GM12875 (cell line): Measurements from ENCODE around the gene CRACR2B.

ENCODE experiments used
- H3K4me3 ChIP-seq: one replicate; pipeline ENCODE4 v1.5.1; 2011; ENCODE audit warnings: low read depth, low read length, control low read depth
- CTCF ChIP-seq: IDR thresholded peaks from 2 replicates; pipeline ENCODE4 v1.5.1; 2011; ENCODE audit warnings: low read depth, mild to moderate bottlenecking, control low read depth, inconsistent platforms, low read length, moderate library complexity, borderline replicate concordance; ENCODE audit not compliant: insufficient read depth

The CRACR2B gene

GRCh38 chr11:792535-792821 lies 35.2 kb upstream of the CRACR2B start:
- TF ChIP-seq CTCF = no peak
- no peak overlapping the region for H3K4me3 ChIP-seq

DNA sequence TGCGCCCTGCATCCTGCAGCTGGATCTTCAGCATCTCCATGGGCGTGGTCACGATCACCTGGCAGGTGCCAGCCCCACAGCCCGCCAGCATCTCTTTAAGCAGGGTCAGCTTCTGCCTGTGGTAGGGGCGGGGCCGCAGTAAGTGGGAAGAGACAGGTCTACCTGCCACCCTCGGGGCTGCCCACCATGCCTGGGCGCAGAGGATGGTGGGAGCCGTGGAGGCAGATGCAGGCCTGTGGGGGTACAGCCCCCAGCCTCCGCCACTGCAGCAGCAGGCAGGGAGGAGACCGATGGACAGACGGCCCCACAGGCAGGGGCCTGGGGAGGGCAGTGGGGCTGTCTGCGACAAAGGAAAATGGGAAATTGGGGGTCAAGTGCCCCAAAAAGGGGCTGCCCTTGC lies 34.8 kb upstream of the CRACR2B start:
- TF ChIP-seq CTCF = no peak
- H3K4me3 ChIP-seq = no peak overlapping the region

GRCh38 chr11:793556-793955 lies 34.2 kb upstream of the CRACR2B start:
- no peak overlapping the region for H3K4me3 ChIP-seq
- TF ChIP-seq CTCF = no peak

GRCh38 chr11:794013-794765 lies 33.5 kb upstream of the CRACR2B start:
- no peak overlapping the region for H3K4me3 ChIP-seq
- no peak for TF ChIP-seq CTCF

- H3K4me3 ChIP-seq = peak overlapping the region; percentile 83
- TF ChIP-seq CTCF = no peak
Measured at GRCh38 chr11:794766-795633, 32.7 kb upstream of the CRACR2B start.

GRCh38 chr11:795634-796564 lies 31.8 kb upstream of the CRACR2B start:
- no peak for TF ChIP-seq CTCF
- H3K4me3 ChIP-seq = peak overlapping the region; percentile 83
